GM18526 (cell line): ENCODE results near the gene KCNJ14.

ENCODE experiments used
- POLR2A ChIP-seq: IDR thresholded peaks from 3 replicates; pipeline ENCODE4 v1.6.1; 2011; ENCODE audit not compliant: insufficient read length; ENCODE audit errors: extremely low read depth

The KCNJ14 gene

DNA sequence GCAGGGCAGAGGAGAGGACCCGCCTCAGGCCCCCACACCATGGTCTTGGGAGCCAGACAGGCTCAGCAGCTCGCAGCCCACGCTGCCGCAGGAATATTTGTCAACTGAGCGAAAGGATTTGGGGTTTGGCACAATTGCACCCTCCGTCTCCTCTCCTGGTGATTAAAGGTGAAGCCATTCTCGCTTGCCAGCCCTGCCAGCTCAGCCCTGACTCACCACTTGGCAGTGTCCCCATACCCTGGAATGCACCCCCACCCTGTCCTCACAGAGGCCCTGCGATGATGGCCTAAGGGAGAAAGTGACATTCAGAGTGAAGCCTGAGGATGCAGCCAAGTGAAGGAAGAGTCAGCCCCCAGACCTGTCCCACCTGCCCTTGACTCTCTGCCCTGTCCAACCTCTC lies 32.6 kb downstream of the KCNJ14 start:
- TF ChIP-seq POLR2A = no peak

DNA sequence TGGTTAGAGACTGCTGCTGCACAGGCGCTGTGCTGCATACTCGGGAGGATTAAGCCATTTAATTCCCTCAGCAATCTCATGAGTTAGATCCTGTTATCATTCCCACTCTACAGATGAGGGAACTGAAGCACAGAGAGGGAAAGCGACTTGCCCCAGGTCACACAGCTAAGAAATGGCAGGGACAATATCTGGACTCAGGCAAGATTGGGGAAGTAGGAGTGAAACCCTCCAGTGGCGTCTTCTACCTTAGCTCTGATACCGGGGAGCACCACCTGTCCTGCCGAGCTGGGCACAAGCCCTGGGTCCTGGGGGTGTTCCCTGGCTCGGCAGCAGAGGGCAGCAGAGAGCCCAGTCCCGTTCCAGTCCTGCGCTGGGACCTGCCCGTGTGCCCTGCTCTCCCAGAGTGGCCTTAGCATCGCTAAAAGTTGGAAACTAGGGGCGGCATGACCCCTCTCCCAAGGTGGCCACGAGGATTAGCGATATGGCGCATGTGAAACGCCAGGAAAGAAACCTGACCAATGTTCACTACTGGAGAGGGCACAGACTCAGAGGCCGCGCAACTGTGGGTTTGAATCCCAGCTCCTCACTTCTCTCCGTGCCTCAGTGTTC lies 34.3 kb downstream of the KCNJ14 start:
- no peak for TF ChIP-seq POLR2A

DNA sequence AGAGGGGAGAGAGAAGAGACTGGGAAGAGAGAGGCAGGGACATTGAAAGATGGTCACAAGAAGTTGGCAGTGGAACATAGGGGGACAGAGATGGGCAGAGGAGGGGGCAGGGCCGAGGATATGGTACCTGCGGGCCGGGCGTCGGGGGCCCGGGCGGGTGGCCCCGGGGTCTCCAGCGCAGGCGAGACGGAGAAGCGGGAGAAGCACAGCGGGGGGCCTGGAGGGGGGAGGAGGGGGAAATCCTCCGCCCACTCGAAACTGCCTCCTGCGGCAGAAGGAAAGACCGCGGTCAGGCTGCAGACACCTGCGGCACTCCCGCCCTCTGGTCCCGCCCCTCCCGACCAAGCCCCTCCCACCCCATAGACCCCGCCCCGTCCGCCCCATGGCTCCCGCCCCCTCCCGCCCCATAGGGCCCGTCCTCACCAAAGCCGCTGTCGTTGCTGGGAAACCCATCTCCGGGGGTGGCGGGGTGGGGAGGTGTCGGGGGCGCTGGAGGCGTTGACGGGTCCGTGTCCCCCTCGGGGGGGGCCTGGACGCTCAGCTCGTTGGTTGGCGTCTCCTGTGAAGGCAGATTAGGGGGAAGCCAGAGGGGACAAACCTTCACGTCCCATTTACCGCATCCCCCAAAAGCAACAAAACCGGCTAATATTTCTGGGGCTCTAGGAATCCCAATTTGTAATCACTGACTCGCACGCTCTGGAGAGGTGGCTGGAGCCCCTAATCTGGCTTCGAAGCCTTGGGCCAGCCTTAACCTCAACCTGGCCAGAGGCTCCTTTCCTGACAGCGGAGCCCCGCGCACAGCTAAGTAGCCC lies 35.8 kb downstream of the KCNJ14 start:
- no peak for TF ChIP-seq POLR2A

DNA sequence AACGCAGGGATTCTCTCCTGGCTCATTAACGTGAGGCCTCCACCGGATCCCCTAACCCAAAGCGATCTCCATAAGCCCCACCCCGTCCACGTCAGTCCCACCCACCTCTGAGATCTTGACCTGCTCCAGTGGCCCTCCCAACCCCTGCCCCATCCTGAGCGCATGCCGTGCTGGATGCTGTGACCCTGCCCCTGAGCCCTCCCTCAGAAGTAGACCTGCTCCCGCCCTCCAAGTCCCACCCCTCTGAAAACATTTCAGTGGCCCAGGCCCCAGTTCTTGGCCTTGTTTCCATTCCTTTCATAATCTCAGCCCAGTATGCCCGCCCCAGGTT lies 36.4 kb downstream of the KCNJ14 start:
- no peak for TF ChIP-seq POLR2A

DNA sequence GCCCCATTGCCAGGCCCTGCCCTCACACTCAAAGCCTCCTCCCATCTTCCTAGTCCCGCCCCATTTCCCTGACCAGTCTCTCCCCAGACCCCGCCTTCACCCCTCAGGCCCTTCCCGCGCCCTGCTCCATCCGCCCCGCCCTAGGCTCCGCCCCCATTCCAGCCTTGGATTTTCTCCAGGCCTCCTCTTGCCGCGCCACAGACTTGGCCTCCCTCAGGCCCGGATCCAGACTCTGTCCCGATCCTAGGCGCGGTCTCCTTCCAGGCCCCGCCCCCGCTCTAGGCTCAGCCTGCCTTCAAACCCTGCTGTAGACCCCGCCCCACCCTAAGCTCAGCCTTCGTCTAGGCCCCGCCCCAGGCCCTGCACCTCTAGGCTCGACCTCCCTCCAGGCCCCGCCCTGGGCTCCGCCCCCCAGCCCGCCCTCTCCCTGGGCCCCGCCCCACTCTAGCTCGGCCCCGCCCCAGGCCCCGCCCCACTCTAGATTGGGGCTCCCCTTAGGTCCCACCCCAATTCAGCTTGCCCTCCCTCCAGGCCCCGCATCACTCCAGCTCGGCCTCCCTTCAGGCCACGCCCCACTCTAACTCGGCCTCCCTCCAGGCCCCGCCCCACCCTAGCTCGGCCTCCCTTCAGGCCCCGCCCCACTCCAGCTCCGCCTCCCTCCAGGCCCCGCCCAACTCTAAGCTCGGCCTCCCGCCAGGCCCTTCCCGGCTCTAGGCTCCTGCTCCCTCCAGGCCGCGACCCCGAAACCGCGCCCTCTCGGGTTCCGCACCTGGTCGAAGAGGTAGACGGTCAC lies 37.7 kb downstream of the KCNJ14 start:
- peak; percentile 38 for TF ChIP-seq POLR2A

DNA sequence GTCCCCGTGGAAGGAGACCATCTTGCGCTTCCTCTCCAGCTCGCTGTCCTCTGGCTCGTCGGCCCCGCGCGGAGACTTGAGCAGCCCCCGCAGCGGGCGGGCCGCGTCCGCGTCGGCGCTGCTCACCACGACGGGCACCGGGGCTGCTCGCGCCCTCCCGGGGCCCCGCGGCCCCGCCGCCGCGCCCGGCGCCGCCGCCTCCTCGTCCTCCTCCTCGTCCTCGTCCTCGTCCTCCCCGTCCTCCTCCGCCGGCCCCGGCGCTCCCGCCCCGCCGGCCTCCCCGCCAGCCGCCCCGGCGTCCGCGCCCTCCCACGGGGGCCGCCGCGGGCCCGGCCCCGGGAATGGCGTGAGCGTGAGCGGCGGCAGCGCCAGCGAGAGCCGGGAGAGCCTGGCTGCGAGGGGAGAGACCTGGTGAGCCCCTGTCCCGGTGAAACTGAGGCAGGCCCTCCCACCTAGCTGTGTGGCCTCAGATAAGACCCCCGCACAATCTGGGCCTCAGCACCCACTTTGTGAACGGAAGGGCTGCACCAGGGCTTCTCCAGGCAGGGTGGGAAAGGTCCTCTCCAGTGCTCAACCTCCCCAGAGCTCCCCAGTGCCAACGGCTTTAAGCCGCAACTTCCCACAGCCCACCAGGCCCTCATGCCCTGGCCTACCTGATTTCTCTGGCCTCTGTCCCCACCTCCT lies 38.5 kb downstream of the KCNJ14 start:
- TF ChIP-seq POLR2A = no peak

DNA sequence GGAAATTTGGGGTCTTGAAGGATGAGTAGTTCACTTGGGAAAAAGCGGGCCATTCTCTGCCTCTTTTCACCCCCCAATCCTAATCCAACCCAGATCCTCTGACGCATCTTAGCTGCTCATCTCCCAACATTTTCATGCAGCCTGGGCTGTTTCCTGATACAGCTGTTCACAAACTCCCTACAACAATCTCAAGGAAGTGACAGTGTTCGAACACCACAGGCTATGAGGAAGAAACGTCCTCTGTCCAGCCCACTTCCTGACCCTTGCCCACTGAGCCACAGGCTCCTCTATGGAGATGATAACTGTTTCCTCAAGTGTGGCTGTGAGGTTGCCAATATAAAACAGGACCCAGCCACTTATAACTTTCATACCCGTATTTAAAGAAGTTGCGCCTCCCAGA lies 40.0 kb downstream of the KCNJ14 start:
- no peak for TF ChIP-seq POLR2A

DNA sequence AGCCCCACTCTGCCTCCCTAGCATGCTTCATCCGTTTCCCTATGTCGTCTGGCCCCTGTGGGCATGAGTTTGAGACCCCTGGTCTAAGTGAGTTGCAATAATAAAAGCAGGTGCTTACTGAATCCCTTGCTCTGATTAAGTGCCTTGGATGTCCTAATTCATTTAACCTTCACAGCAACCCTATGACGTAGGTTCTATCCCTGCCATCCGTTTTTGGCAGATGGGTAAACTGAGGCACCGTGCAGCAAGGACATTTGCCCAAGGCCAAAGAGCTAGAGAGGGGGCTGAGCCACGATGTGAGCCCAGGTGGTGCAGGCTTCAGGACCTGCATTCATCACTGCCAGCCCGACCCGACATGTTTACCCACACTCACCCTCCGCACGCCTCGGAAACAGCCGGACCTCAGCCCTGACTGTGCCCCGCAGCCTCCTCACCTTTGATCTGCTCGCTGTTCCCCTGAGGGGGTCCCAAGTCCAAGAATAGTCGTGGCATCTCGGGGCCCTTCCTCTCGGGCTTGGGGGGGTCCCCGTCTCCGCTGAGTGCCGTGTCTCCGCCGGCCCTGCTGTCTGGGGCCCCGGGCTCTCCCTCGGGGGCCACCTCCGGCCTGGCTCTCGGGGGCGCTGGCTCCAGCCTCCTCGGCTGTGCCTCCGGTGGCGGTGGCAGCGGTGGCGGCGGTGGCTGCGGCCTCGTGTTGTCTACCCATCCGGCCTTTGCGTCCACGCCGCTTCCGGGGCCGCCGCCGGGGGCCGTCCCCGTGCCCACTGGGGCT lies 41.8 kb downstream of the KCNJ14 start:
- no peak for TF ChIP-seq POLR2A

DNA sequence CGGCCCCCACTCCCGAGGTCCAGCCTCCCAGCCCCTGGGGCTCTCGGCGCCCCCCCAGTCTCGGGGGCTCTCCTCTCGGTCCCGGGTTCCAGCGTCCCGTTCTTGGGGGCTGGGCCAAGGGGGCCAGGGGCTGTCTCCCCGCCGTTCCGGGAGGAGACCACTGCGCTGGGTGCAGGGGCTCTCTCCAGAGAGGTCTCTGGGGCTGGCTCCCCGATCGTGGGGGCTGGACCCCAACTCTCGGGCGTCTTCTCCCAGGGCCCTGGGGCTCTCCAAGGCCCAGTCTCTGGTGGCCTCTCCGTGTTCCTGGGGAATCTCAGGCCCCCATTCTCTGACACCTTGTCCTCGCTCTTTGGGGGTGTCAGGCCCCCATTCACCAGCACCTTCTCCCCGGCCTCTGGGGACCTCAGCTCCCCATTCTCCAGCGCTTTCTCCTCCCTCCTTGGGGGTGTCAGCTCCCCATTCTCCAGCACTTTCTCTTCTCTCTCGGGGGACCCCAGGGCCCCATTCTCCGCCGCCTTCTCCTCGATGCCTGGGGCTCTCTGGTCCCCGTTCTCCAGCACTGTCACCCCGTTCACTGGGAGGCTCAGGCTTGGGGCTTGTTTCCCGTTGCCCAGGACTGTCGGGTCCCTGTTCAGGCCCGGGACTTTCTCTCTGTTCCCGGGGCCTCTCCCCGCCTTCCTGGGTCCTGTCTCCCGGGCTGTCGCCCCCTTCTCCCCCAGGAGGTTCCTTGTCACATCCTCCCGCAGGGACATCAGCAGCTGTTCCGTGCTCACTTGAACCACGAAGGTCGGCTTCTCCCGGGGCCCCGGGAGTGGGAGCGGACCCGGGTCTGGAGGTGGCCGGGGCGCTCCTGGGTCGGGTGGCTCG lies 42.6 kb downstream of the KCNJ14 start:
- TF ChIP-seq POLR2A = no peak

DNA sequence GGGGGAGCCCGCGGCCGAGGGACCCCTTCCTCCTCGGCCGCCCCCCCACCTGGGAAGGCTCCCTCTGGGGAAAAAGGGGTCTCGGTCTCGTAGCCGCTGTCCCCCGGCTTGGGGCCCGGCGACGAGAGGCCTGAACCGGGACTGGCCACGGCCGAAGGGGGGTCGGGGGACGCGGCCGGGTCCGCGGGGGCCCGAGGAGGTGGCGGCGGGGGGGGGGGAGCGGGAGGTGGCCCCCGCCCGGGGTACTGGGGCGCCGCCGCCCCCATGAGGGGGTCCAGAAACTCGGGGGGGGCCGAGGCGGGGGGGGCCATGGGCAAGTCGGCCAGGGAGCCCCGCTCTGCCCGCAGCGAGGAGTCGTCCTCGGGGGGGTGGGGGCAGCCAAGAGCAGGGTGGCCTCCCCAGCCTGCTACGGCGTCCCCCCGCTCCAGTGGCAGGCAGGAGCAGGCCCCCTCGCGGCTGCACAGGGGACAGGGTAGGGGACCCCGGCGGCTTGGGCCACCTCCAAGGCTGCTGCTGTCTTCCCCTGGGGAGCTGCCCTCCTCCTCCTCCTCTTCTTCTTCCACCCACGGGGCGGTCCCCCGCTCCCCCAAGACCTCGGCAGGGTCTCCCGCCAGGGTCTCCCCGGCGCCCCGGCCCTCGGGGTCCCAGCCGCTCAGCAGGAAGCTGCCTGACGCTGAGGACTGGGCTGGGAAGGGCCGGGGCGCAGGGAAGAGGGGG lies 43.4 kb downstream of the KCNJ14 start:
- no peak for TF ChIP-seq POLR2A

DNA sequence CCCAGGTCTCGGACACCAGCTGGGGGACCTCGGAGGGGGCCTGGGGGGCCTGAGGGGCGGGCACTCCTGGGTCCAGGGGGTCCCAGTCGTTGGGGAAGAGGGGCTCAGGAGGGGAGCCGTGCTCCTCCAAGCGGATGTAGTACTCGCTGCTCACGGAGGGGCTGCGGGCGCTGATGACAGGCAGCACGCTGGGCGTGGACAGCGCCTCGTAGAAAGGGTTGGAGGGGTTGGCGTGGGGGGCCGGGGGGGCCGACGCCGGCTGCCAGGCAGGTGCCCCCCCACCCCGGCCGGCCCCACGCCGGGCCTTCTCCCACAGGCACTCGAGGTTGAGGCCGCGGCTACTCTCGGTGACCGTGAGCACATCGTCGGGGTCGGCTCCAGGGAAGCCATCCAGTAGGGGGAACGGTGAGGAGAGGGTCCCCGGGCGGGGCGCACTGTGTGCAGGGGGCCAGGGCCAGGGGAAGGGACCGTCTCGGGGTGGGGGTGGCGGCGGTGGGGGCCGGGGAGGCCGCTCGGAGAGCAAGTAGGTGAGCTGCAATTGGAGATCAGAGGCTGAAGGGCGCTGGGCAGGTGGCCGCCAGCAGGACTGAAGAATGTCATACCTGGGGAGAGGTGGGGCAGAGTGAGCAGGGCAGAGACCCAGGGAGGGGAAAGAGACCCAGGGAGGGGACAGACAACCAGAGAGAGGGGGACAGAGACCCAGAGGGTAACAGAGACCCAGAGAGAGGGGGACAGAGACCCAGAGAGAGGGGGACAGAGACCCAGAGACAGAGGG lies 44.1 kb downstream of the KCNJ14 start:
- no peak for TF ChIP-seq POLR2A

DNA sequence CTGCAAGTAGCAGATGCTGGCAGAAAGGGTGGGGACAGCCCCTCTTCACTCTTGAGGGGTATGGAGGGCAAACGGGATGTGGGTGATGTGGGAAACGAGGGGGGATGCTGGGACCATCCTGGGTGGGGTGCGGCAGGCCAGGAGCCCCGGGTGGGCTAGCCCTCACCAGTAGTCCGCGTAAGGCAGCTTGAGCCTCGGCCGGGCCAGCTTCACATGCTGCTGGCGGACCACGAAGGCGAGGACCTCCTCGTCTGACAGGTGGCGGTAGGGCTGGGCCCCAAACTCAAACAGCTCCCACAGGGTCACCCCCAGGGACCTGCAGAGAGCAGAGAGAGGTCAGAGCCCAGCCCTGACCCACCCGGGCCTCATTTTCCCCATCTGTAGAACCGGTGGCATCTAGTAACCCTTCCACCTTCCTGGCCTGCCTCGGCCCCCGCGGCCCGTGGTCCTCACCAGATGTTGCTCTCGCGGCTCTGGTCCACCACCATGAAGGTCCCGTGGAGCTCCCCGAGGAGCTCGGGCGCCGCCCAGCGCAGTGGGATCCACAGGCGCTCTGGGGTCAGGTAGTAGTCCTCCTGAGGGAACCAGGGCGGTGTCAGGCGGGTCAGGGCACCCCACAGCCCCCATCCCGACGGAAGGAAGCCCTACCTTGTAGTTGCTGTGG lies 45.6 kb downstream of the KCNJ14 start:
- no peak for TF ChIP-seq POLR2A
